HG02642 (cell line): Measurements from ENCODE around the gene SAP30BP.

Experiments
- ATAC-seq: cut with Tn5 transposase; IDR thresholded peaks from one replicate; pipeline ENCODE4 v1.9.1; 2021; ENCODE audit warnings: mild to moderate bottlenecking; ENCODE audit not compliant: unreplicated experiment, poor library complexity

SAP30BP gene

DNA sequence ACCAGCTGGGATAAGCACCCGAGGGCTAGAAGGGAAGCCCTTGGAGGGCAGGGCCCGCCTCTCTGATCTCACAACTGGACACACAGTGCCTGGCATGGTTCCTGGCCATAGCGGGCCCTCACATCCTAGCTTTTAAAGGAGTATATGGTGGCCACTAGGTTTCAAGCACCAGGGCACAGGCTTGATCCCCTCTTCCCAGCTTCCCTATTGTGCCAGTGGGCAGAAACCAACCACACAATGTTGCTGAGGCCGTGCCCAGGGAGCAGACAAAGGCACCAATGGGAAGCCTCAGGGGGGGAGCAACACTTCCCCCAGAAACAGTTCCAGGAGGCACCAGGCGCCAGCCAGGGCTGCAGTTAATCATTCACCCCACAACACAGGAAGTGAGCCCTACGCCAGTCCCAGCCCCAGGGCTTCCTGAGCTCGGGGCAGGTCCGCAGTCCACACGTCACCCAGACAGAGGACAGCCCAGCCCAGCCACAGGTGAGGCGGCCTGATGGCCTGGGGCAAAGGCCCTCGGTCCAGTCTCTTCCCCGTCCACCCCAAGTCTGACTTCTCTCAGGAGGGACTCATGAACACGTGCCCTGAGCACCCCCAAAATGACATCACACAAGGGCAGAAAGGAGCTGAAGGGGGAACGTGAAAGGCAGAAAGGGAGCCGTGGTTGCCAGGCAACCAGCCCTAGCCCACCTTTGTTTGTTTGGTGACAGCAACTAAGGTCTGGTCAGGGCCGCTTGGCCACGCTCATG lies 21.1 kb upstream of the SAP30BP start:
- ATAC-seq, result peak; percentile 86

DNA sequence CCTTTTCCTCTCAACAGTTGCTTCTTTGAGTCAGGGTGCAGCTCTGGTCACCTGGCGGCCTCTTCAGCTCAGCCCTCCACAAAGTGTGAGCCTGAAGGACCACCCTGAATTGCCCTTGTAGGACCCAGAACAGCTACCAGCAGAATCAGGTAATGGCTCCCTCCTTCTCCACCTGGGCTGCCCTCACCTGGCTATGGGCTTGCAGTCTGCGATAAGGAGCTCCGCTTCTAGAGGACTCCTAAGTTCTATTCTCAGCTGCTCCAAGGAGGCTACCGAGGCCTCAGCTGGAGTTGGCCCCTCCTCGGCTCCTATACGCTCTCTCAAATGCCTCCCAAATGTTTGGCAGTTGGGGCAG lies 20.5 kb upstream of the SAP30BP start:
- ATAC-seq, result no peak

- no peak for ATAC-seq
Observed at GRCh38 chr17:75647061-75647460, 20.1 kb upstream of the SAP30BP start.

DNA sequence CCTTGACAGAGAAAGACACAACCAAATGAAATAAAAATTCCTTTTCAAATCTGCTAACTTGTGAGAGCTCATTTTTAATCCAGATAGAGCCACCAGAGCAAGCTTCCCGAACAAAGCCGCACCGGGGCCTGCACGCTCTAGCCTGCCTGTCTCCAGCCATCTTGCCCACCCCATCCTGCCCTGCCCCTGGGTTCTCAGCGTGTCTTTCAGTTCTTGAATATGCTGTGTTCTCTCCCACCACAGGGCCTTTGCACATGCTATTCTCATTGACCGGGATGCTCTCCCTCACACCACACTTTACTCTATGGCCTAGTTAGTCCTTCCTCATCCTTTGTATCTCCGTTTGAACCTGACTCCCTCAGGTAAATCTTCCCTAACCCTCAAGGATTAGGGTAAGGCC lies 19.2 kb upstream of the SAP30BP start:
- no peak for ATAC-seq

DNA sequence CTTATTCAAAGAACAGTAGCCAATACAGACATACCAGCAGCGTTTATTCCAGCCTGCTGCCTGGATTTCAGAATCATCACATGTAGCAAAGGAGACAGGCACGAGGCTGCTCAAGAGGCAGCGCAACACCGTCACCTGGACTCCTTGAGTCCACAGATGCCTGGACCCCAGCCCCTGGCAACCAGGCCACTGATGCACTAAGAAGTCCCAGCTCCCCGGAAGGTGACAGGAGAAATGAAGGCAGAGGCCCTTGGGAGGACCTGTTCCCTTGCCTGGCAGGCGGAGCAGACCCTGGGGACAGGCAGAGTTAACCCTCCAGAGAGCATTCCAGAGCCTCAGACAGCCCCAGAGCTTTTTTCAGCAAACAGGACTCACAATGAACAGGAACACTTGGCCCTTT lies 17.5 kb upstream of the SAP30BP start:
- no peak for ATAC-seq

GRCh38 chr17:75650874-75651273 lies 16.3 kb upstream of the SAP30BP start:
- ATAC-seq, result no peak

GRCh38 chr17:75652341-75652740 lies 14.8 kb upstream of the SAP30BP start:
- no peak for ATAC-seq

DNA sequence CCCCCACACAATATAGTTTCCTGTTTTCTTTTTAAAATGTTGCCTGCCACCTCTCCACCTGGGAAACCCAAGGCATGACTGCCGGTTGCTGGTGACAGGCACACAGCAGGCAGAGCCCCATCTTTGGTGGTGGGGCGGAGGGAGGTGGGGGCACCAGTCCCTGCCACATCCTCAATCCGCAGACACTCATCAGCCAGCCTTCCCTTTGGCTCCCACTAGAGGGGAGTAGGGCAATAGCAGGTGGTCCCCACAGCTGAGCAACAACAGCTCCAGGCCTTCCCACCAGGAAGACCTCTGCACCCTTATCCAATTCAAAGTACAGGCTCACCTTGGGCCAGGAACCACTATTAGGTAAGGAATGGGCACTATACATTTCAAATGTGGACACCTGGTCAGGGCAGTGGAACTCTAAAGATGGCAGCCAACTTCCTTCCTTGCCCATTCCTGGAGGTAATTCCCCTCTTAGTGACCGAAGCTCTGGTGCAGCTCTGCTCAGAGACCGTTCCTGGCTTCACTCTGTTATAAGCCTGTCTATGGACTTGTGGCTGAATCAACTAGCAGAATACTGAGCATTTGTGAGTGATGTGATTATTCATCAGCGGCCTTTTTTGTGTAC lies 14.1 kb upstream of the SAP30BP start:
- no peak for ATAC-seq

DNA sequence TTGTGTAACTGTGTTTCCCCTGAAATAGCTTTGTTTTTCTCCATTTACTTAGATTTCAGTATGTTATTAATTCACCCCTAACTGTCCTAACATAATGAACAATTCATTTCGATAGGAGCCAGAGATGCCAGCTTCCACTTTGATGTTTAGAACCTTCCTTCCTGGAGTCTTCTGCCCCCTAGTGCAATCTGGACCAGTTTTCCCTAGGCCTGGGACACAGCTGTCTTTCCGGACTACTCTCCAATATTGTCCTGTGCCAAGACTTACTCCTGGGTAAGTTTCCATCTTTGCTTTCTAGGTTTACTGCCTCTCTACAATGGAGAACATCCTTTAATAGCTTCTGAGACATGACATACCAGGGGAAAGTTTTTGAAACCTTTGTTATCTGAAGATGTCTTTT lies 13.0 kb upstream of the SAP30BP start:
- no peak for ATAC-seq

GRCh38 chr17:75658237-75658636 lies 8.9 kb upstream of the SAP30BP start:
- ATAC-seq, result no peak

DNA sequence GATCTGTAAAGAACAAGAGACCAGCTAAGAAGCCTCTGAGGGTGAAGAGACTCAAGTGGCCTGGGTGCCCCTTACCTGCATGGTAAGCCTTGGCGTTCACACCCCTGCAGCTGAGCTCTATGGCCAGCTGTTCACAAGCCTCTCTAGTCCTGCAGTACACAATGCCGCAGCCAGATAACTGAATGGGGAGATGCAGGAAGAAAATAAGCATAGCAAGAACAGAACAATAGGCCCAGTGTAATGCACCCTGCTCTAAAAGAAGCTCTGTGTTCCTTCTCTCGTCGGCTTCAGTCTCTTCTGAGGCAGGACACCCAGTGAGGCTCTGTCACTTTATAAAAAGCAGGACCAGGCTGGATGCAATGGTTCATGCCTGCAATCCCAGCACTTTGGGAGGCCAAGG lies 5.6 kb upstream of the SAP30BP start:
- ATAC-seq, result no peak

DNA sequence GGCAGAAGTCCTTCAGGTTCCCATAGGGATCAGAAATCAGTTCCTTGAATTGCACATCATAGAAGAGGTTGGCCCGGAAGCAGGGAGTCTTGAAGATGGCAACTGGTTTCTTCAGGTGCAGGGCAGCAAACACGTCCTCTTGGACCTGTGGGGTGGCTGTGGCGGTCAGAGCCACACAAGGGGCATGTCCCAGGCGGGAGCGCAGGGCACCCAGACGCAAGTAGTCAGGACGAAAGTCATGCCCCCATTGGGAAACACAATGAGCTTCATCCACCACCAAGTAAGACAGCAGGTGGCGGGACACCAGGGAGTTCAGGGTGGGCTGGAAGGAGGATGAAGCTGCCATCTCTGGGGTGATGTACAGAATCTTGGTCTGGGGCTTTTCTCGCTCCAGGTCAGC lies 4.6 kb upstream of the SAP30BP start:
- no peak for ATAC-seq

DNA sequence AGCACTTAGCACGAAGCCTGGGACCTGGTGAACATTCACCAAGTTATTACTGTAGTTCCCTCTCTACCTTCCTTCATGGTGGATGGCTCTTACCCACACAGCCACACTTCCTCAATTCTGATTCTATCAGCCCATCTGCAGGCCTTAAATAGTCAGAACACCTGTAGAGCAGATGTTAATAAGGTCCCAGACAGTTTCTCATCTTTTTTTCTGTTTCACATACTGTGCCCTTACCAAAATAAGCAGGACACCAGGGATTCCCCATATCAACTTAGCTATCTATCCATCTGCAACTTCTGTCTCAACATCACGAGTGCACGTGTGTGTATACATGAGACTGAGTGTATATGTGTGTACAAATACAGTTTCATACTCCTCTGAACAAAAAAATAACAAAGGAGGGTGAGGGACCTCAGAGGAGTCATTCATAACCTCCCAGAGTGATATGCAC lies 3.0 kb upstream of the SAP30BP start:
- ATAC-seq, result peak; percentile 62

DNA sequence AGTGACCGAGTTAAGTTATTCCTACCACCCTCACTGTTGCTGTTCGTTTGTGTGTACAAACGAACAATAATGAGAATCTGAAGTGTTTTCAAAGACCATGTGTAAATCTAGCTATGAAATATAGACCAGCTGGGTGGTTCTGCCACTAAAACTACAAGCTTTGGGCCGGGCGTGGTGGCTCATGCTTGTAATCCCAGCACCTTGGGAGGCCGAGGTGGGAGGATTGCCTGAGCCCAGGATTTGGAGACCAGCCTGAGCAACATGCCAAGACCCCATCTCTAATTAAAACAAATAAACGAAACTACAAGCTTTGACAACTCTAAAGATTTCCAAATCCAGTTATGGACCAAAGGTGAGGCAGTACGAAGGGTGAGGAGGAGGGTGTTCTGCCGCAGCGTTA lies 1.2 kb upstream of the SAP30BP start:
- ATAC-seq, result no peak

GRCh38 chr17:75667825-75668224 lies 687 bp downstream of the SAP30BP start:
- ATAC-seq, result no peak

DNA sequence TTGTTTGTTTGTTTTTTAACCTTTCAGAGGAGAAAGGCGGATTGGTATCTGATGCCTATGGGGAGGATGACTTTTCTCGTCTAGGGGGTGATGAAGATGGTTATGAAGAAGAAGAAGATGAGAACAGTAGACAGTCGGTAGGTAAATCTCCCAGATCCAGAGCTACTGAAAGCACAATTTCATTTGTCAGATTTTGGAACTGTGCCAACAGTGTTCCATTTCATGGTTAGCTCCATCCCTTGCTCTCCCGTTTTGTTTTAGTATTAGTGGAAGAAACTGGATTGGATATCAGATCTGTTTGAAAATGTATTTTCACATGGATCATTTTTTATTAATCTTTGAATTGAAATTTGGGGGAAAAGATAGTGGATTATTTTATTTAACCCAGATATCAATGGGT lies 1.4 kb downstream of the SAP30BP start:
- no peak for ATAC-seq

- no peak for ATAC-seq
Observed at GRCh38 chr17:75670868-75671267, 3.7 kb downstream of the SAP30BP start.

GRCh38 chr17:75672011-75672410 lies 4.9 kb downstream of the SAP30BP start:
- ATAC-seq, result no peak

DNA sequence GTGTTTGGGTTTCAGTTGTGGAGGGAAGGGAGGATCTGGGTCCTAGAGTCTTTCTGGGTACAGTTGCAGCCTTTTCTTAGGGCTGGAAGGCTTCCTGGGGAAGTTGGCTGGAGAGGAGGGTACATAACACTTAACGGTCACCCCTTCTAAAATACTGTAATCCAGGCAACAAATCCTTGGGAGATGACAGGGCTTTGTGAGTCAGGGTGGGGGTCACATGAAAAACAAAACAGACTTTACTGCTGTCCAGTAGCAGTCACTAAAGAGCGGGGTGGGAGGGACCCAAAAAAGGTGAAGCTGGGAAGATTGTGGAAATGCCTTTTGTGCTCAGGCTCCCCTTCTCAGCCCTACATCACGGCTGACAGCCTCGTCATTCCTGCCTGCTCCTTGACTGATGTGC lies 6.3 kb downstream of the SAP30BP start:
- no peak for ATAC-seq

DNA sequence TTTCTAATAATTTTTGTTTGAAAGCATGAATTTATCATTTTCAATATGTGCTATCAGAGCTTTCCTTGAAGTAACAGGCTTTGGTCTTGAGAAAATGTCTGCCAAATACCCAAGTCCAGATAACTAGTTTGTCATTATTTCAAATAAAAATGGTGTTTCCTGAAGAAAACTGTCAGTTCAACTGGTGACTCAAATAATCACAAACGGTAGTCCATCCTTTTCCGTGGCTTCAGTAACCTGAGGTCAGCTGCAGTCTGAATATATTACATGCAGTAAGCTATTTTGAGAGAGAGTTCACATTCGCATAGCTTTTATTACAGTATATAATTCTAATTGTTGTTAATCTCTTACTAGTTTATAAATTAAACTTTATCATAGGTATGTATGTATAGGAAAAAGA lies 9.3 kb downstream of the SAP30BP start:
- no peak for ATAC-seq

GRCh38 chr17:75679706-75680211 lies 12.6 kb downstream of the SAP30BP start:
- no peak for ATAC-seq

- no peak for ATAC-seq
Observed at GRCh38 chr17:75680431-75680830, 13.3 kb downstream of the SAP30BP start.
